Measurements from ENCODE around the gene GARRE1. TPM values are rescaled to one million over a fixed set of nuclear protein-coding genes. Genes with fewer than 3 reads are reported as not detected.

Gene GARRE1
- total RNA-seq, 4 donors from 2014 or later: 14.3 to 30.3 (median 21.9) TPM

- Histone ChIP-seq H3K27me3 (no peaks in the 10 kb centered on the region), H3K27ac (peak overlapping the region in 1 of 4 donors; percentile 24), H3K4me3 (no peak overlapping the region), H3K9me3 (no peaks in the 10 kb centered on the region), H3K36me3 (peaks cover 10 to 89% of the 10 kb centered on the region in 2 donors), H3K4me1 (peaks cover 0 to 17% (median 0%) of the 10 kb centered on the region in 3 donors)
- TF ChIP-seq CTCF (IDR thresholded peaks at IDR 0.05): no peak
- TF ChIP-seq EP300 (IDR thresholded peaks at IDR 0.05): no peak
- TF ChIP-seq POLR2AphosphoS5 (IDR thresholded peaks at IDR 0.05): no peak
- no peak for TF ChIP-seq POLR2A (IDR thresholded peaks at IDR 0.05)
- 25 to 54% methylated on average over 2 of the region's 2 CpGs for WGBS, 2 donors (ENCODE audit: low coverage in 1 of 2)
- no peak for ATAC-seq
These were observed 35.6 kb upstream of the GARRE1 start for GRCh38 chr19:34218818-34219164.

GRCh38 chr19:34220472-34221063 lies 33.8 kb upstream of the GARRE1 start:
- H3K4me1 ChIP-seq: peaks cover 0 to 17% (median 0%) of the 10 kb centered on the region in 3 donors
- ATAC-seq: no peak
- no peaks in the 10 kb centered on the region for H3K27me3 ChIP-seq
- no peaks in the 10 kb centered on the region for H3K9me3 ChIP-seq
- 61 to 69% methylated on average over 4 of the region's 4 CpGs for WGBS, 2 donors (ENCODE audit: low coverage in 1 of 2)
- TF ChIP-seq POLR2A (IDR thresholded peaks at IDR 0.05) (no peak), EP300 (IDR thresholded peaks at IDR 0.05) (no peak), CTCF (IDR thresholded peaks at IDR 0.05) (peak; percentile 46 to 70 (median 53)), POLR2AphosphoS5 (IDR thresholded peaks at IDR 0.05) (no peak)
- no peak overlapping the region for H3K27ac ChIP-seq
- H3K36me3 ChIP-seq: peaks cover 10 to 90% of the 10 kb centered on the region in 2 donors
- H3K4me3 ChIP-seq: no peak overlapping the region

- H3K27ac ChIP-seq: no peak overlapping the region
- H3K27me3 ChIP-seq: no peaks in the 10 kb centered on the region
- peaks cover 10 to 94% of the 10 kb centered on the region in 2 donors for H3K36me3 ChIP-seq
- ATAC-seq: no peak
- H3K9me3 ChIP-seq: no peaks in the 10 kb centered on the region
- 88% methylated on average over 1 of the region's 1 CpG; no CpG with 5 or more reads in 1 of the 2 donors for WGBS, 2 donors (ENCODE audit: low coverage in 1 of 2)
- peaks cover 0 to 23% (median 0%) of the 10 kb centered on the region in 3 donors for H3K4me1 ChIP-seq
- TF ChIP-seq CTCF (IDR thresholded peaks at IDR 0.05): no peak
- no peak for TF ChIP-seq POLR2A (IDR thresholded peaks at IDR 0.05)
- no peak for TF ChIP-seq EP300 (IDR thresholded peaks at IDR 0.05)
- TF ChIP-seq POLR2AphosphoS5 (IDR thresholded peaks at IDR 0.05): no peak
- H3K4me3 ChIP-seq: no peak overlapping the region
These were observed 32.0 kb upstream of the GARRE1 start for GRCh38 chr19:34222386-34222785.

GRCh38 chr19:34224996-34225658 lies 29.2 kb upstream of the GARRE1 start:
- Histone ChIP-seq H3K9me3 (no peaks in the 10 kb centered on the region), H3K36me3 (peaks cover 10 to 99% of the 10 kb centered on the region in 2 donors), H3K27me3 (no peaks in the 10 kb centered on the region), H3K27ac (no peak overlapping the region), H3K4me1 (peaks cover 0 to 11% (median 0%) of the 10 kb centered on the region in 3 donors), H3K4me3 (no peak overlapping the region)
- no peak for TF ChIP-seq POLR2AphosphoS5 (IDR thresholded peaks at IDR 0.05)
- TF ChIP-seq POLR2A (IDR thresholded peaks at IDR 0.05): no peak
- no peak for TF ChIP-seq EP300 (IDR thresholded peaks at IDR 0.05)
- no peak for TF ChIP-seq CTCF (IDR thresholded peaks at IDR 0.05)
- WGBS, 2 donors (ENCODE audit: low coverage in 1 of 2): 29 to 100% methylated on average over 1 of the region's 2 CpGs
- no peak for ATAC-seq

- TF ChIP-seq POLR2AphosphoS5 (IDR thresholded peaks at IDR 0.05): no peak
- TF ChIP-seq CTCF (IDR thresholded peaks at IDR 0.05): no peak
- no peak for TF ChIP-seq EP300 (IDR thresholded peaks at IDR 0.05)
- no peak for TF ChIP-seq POLR2A (IDR thresholded peaks at IDR 0.05)
- Histone ChIP-seq H3K4me3 (no peak overlapping the region), H3K36me3 (peaks cover 10 to 100% of the 10 kb centered on the region in 2 donors), H3K27me3 (no peaks in the 10 kb centered on the region), H3K9me3 (no peaks in the 10 kb centered on the region), H3K27ac (no peak overlapping the region), H3K4me1 (peaks cover 0 to 7% (median 0%) of the 10 kb centered on the region in 3 donors)
- no peak for ATAC-seq
These were observed 28.7 kb upstream of the GARRE1 start for GRCh38 chr19:34225659-34226015.
